ENCODE measurements around the gene TFDP2. TPM values are rescaled to one million over a fixed set of nuclear protein-coding genes. Genes with fewer than 3 reads are reported as not detected.
"Not testable (repeated sequence)": the region's sequence is repeated elsewhere in the genome, so short reads cannot be mapped to it uniquely, and the experiment has no call there.

Gene TFDP2
- polyA plus RNA-seq, 3 donors, result 81.8 to 106 (median 91.7) TPM

DNA sequence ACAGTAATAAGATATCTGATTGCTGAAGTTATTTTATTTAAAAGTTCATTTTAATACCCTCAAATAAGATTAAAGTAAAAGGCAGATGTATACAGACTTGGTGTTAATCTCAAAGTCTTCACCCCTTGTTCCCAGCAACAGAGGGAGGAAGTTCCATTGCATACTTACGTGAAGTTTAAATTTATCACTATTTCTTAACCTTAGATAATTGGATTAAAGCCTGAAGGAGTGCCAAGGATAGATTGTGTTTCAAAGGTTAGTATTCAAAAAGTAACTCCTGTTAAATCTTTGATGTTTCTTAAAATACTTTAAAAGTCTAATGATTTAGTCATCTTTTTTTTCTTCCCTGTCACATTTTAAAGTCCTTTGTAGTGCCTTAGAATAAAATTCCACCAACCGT is 233.6 kb downstream of the TFDP2 start:
- peak in 2 of 11 donors; percentile 28 to 32 for DNase-seq (ENCODE audit: extremely low read depth in 1 of 11, low read depth in 9 of 11, low spot score in 4 of 11)

DNA sequence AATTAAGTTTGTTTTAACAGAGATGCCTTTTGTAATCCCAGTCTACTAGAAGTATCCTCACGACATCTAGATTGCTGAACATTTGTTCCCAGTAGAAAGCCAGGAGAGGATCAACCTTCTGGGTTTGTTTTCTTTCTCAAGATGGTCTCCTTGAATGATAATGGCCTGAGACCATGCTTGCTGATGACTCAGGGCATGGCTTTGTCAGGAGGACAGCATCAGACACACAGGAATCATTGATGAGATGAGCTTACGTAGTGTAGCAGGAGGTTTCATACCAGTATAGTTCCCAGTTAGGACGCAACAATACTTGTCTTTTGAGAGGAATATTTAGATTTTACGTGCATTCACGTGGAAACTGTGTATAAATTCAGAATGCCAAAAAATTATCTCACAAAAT is 234.3 kb downstream of the TFDP2 start:
- no peak for DNase-seq (ENCODE audit: extremely low read depth in 1 of 11, low read depth in 9 of 11, low spot score in 4 of 11)

DNA sequence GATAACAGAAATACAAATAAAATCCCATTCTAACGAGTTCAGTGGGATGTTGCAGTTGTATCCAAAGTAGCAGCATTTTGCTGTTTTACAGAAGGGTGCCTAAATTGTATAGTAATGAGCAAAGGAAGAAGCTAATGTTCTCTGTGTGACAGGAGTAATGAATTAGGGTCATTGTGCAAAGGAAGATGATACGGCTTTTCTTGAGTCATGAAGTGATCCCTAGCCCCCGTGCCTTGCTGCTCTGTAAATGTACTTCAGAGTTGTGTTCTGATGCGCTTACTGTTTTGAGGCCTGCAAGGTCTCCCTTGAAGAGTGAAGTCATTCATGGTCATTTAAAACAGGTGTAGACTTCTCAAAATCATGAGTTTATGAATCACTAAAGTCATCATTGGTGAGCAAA is 235.0 kb downstream of the TFDP2 start:
- no peak for DNase-seq (ENCODE audit: extremely low read depth in 1 of 11, low read depth in 9 of 11, low spot score in 4 of 11)

- DNase-seq (ENCODE audit: extremely low read depth in 1 of 11, low read depth in 9 of 11, low spot score in 4 of 11), result peak in 2 of 11 donors; percentile 17 to 26
Measured at GRCh38 chr3:141913150-141913811, 236.1 kb downstream of the TFDP2 start.

DNA sequence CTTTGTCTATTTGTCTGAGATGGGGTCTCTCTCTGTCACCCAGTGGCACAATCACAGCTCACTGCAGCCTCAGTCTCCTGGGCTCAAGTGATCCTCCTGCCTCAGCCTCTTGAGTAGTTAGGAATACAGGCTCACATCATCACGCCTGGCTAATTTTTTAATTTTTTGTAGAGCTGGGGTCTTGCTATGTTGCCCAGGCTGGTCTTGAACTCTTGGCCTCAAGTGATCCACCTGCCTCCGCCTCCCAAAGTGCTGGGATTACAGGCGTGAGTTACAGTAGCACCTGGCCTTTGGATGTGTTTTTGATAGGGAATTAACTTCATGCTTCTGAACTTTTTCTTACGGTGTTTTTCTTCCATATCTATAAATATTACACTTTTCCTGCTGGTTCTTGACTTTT is 239.4 kb downstream of the TFDP2 start:
- not testable (repeated sequence) for DNase-seq (ENCODE audit: extremely low read depth in 1 of 11, low read depth in 9 of 11, low spot score in 4 of 11)

GRCh38 chr3:141909408-141909807 is 239.9 kb downstream of the TFDP2 start:
- DNase-seq (ENCODE audit: extremely low read depth in 1 of 11, low read depth in 9 of 11, low spot score in 4 of 11), result no peak

DNA sequence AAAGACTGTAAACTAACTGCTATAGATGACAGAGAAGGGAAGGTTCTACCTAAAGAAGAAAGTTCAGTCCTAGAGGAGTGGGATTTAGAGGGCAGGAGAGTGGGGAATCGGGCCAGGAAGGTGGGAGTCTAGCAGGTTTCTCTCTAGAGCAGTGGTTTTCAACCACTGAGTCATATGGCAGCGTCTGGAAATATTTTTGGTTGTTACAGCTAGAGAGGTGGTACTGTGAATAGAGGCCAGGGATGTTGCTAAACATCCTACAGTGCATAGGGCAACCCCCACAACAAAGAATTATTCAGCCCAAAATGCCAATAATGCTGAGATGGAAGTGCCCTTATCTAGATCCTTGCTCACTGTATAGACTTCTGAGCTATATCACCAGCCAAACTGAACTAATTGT is 244.2 kb downstream of the TFDP2 start:
- no peak for DNase-seq (ENCODE audit: extremely low read depth in 1 of 11, low read depth in 9 of 11, low spot score in 4 of 11)

DNA sequence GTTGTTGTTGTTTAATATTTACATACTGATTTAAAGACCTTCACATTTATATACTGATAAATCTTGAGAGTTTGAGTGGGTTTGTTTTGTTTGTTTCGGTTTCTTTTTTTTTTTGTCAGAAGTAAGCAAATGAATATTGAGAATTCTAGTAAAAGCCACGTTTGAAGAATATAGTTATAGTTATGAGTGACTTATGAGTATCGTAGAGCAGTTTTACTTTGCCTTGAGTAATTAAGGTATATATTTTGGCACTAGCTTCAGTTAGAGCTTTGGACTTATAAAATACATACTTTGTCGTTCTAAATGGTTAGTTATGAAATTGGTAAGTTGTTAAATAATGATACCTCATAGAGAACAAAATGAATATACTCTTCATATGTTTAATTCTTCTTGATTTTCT is 245.1 kb downstream of the TFDP2 start:
- no peak for DNase-seq (ENCODE audit: extremely low read depth in 1 of 11, low read depth in 9 of 11, low spot score in 4 of 11)

- DNase-seq (ENCODE audit: extremely low read depth in 1 of 11, low read depth in 9 of 11, low spot score in 4 of 11), result no peak
Measured at GRCh38 chr3:141901914-141902313, 247.4 kb downstream of the TFDP2 start.

- no peak for DNase-seq (ENCODE audit: extremely low read depth in 1 of 11, low read depth in 9 of 11, low spot score in 4 of 11)
Measured at GRCh38 chr3:141900343-141900742, 249.0 kb downstream of the TFDP2 start.

DNA sequence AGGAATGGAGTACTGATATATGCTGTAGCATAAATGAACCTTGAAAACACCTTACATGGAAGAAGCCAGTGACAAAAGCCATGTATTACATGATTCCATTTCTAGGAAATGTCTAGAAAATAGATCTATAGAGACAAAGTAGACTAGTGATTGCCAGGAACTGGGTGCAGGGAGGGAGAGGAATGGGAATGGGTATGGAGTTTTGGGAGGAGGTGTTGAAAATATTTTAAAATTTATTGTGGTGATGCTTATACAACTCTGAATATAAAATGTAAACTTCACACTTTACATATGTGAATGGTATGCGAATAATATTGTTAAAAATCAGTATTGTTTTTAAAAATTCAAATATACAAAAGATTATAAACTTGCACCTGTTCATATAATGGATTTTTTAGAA is 250.4 kb downstream of the TFDP2 start:
- DNase-seq (ENCODE audit: extremely low read depth in 1 of 11, low read depth in 9 of 11, low spot score in 4 of 11), result no peak

DNA sequence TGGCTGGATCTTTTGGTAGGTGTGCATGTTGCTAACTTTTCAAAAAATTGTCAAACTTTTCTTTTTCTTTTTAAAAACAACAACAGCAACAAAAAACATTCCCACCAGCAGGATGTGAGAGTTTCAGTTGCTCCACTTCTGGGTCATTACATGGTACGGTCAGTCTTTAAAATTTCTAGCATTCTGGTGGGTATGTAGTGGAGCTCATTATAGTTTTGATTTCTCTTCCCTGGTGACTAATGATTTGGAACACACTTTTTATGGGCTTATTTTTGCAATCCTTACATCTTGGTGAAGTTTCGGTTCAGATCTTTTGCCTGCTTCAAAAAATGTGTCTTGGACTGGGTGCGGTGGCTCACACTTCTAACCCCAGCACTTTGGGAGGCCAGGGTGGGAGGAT is 253.6 kb downstream of the TFDP2 start:
- DNase-seq (ENCODE audit: extremely low read depth in 1 of 11, low read depth in 9 of 11, low spot score in 4 of 11), result no peak

DNA sequence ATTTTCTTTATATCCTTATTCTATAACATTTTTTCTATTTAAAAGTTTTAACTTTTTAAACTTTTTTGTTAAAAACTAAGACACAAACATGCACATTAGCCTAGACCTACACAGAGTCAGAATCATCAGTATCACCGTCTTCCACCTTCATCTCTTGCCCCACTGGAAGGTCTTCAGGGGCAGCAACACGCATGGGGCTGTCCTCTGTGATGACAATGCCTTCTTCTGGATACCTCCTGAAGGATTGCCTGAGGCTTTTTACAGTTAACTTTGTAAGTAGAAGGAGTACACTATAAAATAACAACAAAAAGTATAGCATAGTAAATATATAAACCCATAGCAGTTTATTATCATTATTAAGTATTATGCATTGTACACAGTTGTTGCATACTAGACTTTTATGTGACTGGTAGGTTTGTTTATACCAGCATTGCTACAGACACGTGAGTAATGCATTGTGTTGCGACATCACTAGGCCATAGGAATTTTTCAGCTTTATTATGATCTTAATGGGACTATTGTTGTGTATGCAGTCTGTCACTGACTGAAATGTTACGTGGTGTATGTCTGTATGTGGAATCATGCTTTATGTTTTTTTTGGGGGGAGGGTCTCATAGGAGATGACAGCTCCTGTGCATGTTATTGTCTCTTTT is 254.7 kb downstream of the TFDP2 start:
- no peak for DNase-seq (ENCODE audit: extremely low read depth in 1 of 11, low read depth in 9 of 11, low spot score in 4 of 11)

Other genes with a start within 250 kb of the TFDP2 start
- 10 to 100 TPM; 11.8 to 27.2 (median 14.9) TPM for gene GK5, start 76.0 kb upstream of the TFDP2 start, polyA plus RNA-seq (ENCODE audit: insufficient read length in 3 of 3)

All from renal cortex interstitium (tissue), 11 donors.